Measurements from ENCODE around the gene KIF26B.

The KIF26B gene

DNA sequence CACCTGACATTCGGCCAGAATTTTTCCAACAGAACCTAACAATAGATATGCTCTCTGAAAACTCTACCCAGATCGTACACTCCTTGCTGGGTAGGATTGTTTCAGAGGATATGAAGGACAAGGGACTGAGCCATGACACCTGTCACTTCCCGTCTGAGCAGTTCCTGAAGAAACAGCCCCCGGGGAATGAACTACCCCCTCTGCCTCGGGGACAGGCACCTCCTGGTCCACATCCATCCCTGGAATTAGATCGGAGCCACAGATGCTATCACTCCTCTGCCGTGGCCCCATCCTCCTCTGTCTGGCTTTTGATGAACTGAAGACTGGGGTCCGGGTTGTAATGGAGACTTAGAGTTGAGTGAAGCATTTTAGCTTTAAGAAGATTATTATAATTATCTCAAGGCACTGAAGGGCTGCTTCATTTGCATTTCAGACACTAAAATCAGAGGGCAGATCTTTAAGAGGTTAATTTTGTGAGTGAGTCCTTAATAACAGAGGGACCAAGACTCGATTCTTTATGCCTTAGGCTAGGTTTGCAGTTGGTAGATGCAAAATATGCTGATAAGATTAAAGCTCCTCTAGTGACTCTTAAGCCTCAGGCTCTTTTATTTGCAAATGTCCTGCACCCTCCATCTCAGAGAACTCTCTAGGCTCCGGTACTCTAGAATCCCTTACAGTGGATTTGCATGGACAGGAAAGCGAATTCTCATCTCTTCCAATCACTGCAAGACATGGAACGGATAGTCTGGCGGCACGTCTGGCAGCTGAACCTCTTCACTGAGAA, 333.8 kb downstream of the KIF26B start:
- DNase-seq (ENCODE audit: low read depth in 1 of 2, low spot score in 1 of 2): no peak

GRCh38 chr1:245489838-245490237, 335.1 kb downstream of the KIF26B start:
- no peak for DNase-seq (ENCODE audit: low read depth in 1 of 2, low spot score in 1 of 2)

- no peak for DNase-seq (ENCODE audit: low read depth in 1 of 2, low spot score in 1 of 2)
Observed at GRCh38 chr1:245493029-245493428, 338.2 kb downstream of the KIF26B start.

DNA sequence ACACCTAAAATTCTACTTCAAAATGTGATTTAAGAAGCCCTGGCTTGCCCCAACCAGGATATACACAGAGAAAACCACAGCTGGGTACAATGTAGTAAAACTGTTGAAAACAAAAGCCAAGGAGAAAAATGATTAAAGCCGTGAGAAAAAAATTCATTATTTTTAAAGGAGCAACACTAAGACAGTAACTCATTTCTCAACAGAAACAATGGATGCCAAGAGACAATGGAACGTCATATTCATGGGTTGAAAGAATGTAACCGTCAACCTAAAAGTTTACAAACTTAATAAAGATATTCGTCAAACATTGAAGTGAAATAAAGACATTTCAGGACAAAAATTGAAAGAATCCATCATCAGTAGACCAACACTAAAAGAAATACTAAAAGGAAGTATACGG, 340.9 kb downstream of the KIF26B start:
- DNase-seq (ENCODE audit: low read depth in 1 of 2, low spot score in 1 of 2): no peak

GRCh38 chr1:245500546-245500945, 345.8 kb downstream of the KIF26B start:
- no peak for DNase-seq (ENCODE audit: low read depth in 1 of 2, low spot score in 1 of 2)

DNA sequence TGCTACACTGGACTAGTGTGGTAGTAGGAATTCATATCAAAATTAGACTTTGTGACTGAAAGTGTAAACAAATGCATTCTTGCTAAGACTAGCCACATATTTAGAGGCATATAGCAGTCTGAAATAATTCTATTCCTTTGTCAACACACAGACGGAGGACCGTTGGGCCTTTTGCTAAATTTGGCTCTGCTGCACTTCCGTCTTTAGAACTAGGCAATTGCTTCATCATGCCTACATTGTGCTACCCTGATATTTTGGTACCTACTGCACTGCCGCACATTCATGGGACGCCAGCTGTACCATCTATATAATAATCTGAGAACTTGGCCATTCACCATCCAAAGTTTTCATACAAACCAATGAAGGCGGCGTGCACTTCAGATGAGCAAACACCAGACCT, 346.8 kb downstream of the KIF26B start:
- no peak for DNase-seq (ENCODE audit: low read depth in 1 of 2, low spot score in 1 of 2)

DNA sequence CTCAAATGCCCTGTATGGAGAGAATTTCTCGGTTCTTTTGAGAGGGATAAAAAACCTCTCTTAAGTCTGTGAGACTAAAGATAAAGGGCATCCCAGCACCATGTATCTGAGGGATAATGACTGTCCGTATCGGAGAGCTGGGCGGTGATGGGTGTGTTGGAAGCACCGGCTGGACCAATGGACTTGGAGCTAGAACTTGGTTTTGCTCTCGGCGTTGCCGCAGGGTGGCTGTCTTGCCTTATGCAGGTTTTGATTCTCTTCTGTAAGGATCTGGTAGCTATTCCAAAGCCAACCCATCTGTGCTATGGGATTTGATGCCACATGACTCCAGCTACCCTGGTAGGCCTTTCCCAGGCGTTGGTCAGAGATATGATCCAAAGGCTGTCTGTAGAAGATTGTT, 348.8 kb downstream of the KIF26B start:
- no peak for DNase-seq (ENCODE audit: low read depth in 1 of 2, low spot score in 1 of 2)

DNA sequence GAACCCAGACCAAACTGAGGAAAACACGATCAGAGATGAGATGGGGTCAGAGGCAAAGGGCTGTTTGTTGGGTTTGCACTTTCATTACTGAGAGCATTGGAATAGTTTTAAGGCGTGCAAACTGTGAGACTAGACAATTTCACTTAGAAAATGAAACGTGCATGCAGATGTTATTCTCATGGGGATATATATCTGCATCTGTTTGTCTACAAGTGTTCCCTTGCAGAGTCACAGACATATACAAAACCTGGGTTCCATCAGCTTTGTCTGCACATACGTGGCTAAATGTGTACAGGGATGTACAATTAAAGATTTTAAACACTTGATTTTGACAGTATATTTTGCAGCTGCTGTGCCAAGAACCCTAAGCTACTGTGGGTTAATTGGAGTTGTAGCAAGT, 355.4 kb downstream of the KIF26B start:
- no peak for DNase-seq (ENCODE audit: low read depth in 1 of 2, low spot score in 1 of 2)

DNA sequence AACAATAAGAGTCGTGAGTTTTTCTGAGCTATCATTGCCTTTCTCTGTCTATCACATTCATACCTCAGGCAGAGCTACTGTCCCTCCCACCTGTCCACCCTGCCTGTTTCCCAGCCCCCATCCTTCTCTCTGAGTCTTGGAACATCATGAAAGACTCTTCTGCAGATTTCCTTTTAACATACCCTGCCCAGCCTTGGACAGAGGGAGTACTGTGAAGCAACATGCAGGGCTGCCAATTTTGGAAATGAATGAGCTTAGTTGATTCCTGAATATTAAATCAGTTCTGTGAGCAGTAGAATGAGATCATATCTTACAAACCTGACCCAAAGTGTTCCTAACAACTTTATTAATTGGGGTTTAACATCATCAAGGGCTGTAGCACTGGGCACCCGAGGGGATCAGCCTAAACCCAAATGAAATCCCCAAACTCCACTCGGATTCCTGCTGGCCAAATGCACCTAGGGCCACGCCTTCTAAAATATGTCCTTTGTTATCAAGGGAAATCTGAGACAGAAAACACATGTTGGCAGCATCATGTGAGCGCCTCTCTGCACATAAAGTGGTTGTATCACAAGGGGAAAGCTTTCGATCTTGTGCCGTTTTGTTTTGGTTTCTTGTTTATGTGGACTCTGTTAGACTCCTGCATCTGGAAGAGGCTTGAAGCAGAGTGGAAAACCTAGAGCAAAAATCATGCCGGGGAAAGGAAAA, 357.6 kb downstream of the KIF26B start:
- no peak for DNase-seq (ENCODE audit: low read depth in 1 of 2, low spot score in 1 of 2)

DNA sequence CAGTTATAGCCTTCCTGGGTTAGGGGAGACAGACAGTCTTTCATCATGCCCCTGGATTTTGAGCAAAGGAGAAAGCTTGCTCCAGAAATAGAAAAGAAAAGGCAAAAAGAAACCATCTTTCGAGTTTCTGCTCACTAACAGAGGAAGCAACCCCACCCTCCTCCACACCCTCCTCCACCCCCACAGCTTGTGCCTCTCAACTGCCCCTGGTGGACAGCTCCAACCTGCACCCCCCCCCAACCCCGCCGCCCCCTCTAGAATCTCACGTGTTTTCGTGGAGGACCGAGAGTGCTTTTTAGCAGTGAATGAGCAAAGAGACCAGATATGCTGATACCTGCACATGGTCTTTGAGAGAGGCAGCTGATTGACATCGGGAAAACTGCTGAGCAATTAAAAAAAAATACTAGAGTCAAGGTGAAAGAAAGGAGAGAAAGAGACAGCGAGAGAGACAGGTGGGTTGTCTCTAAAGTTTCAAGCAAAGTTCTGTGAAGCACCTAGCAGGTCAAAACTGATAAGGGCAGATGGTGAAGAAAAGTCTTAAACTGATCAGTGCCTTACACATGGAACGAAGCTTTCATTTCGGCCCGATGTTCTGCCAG, 358.3 kb downstream of the KIF26B start:
- DNase-seq (ENCODE audit: low read depth in 1 of 2, low spot score in 1 of 2): no peak

- DNase-seq (ENCODE audit: low read depth in 1 of 2, low spot score in 1 of 2): no peak
Observed at GRCh38 chr1:245516284-245516759, 361.5 kb downstream of the KIF26B start.

- DNase-seq (ENCODE audit: low read depth in 1 of 2, low spot score in 1 of 2): no peak
Observed at GRCh38 chr1:245520611-245521010, 365.8 kb downstream of the KIF26B start.

- no peak for DNase-seq (ENCODE audit: low read depth in 1 of 2, low spot score in 1 of 2)
Observed at GRCh38 chr1:245526141-245526540, 371.4 kb downstream of the KIF26B start.

GRCh38 chr1:245528258-245528635, 373.5 kb downstream of the KIF26B start:
- no peak for DNase-seq (ENCODE audit: low read depth in 1 of 2, low spot score in 1 of 2)

DNA sequence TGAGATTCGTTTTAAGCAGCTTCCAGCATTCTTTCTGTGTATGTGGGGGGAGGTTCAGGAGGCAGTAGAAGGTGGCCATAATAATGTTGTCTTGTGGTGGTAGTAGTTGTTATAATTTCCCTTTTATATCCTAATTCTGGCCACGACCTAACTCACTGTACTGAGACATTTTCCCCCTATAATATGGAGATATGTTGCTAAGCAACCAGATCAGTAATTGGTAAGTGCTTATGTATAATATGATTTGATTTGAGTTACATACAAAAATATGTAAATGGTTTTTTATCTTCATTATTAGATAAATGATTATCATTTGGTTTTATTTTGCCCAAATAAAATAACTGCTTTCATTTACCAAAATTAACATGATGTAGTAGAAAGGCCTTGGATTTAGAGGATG, 376.2 kb downstream of the KIF26B start:
- no peak for DNase-seq (ENCODE audit: low read depth in 1 of 2, low spot score in 1 of 2)

DNA sequence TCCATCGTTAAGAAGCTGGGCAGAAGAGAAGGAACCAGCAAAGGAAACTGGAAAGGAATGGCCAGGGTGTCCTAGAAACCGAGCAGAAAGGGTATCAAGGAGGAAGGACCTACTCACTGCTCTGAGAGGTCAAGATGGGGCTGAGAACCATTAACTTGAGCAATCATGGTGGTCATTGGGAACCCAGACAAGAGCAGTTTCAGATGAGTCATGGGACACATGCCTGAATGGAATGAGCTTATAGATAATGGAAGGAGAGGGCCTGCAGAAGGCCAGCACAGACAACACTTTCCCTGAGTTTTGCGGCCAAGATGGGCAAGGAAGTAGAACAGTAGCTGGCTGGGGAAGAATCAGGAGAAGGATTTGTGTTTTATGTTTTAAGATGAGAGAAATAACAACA, 383.2 kb downstream of the KIF26B start:
- DNase-seq (ENCODE audit: low read depth in 1 of 2, low spot score in 1 of 2): no peak

- DNase-seq (ENCODE audit: low read depth in 1 of 2, low spot score in 1 of 2): no peak
Observed at GRCh38 chr1:245538671-245539070, 383.9 kb downstream of the KIF26B start.

GRCh38 chr1:245541369-245541768, 386.6 kb downstream of the KIF26B start:
- DNase-seq (ENCODE audit: low read depth in 1 of 2, low spot score in 1 of 2): no peak

- DNase-seq (ENCODE audit: low read depth in 1 of 2, low spot score in 1 of 2): no peak
Observed at GRCh38 chr1:245542365-245542764, 387.6 kb downstream of the KIF26B start.

DNA sequence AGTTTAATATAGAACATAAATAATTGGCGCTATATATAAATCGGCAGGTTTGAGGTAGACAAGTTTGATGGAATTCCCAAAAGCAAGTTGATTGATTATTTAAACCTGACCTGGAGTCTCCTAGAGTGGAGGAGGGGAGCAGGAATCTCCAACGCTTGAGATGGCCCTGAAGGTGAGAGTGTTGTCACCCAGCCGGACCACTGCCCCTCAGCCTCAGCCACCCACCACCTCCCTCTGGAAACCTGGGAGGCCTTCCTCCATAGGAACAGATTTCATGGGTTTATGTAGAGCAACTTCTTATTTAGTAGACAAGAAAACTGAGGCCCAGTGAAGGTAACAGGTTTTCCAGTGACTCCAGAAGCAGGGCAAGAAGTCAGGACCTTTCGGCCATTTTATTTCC, 389.5 kb downstream of the KIF26B start:
- no peak for DNase-seq (ENCODE audit: low read depth in 1 of 2, low spot score in 1 of 2)

- no peak for DNase-seq (ENCODE audit: low read depth in 1 of 2, low spot score in 1 of 2)
Observed at GRCh38 chr1:245546875-245547274, 392.1 kb downstream of the KIF26B start.

DNA sequence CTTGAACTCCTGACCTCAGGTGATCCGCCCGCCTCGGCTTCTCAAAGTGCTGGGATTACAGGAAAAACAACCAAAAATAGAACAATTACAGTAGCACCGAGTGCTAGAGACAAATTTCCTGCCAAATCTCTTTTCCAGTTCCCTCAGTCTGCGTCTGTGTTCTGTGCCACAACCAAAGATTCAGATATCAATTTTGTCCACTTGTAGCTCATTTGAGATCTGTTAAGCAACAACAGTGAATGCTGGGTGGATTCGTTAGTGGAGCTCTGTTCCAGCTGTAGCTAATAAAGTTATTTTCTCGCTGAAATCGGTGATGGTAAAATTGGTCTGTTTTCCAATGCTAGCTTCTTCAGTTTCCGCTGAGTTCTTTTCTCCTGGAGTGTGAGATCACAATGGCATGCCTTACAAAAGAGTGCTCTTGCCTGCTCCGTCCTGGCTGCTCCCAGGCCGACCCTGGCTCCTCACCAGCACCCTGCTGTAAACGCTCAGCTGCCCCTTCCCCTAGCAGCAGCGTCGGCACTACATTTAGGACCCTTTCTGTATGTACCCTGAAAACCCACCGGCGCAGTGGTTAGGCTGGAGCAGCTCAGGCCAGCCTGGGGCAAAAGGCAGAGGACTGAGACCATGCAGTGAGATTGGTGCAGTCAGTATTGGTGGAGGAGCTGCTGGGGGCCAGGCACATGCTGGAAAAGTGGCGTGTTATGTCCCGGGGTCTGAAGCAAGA, 395.4 kb downstream of the KIF26B start:
- DNase-seq (ENCODE audit: low read depth in 1 of 2, low spot score in 1 of 2): no peak

Data from activated CD4-positive, alpha-beta T cell treated with anti-CD3 and anti-CD28 coated beads, Interleukin-2, amount 50 U/mL, for 24 hours (primary cell).